Activated CD4-positive, alpha-beta T cell treated with anti-CD3 and anti-CD28 coated beads, Interleukin-2, amount 10 ng/mL, durations not matched to agents 7 days and 5 days (primary cell): ENCODE measurements around the gene VTCN1. TPM values are rescaled to one million over a fixed set of nuclear protein-coding genes. Genes with fewer than 3 reads are reported as not detected.

Experiments used
- CTCF ChIA-PET: fragments of 350-600 bp; sonication (Branson Sonifier 250); formaldehyde crosslinking; loops from one replicate; lab custom pipeline; 2021; ENCODE audit warnings: antibody characterized with exemption; lab: Charles Lee
- POLR2A ChIA-PET: fragments of 350-600 bp; sonication (Branson Sonifier 250); formaldehyde crosslinking; loops from one replicate; lab custom pipeline; 2021; ENCODE audit warnings: antibody characterized with exemption; lab: Charles Lee
- DNase-seq: peaks from one replicate; pipeline ENCODE4 v3.0.0-alpha.2; 2020
- H3K27ac Mint-ChIP-seq: one replicate; pipeline ENCODE4 v1.8.0; 2021; ENCODE audit warnings: mild to moderate bottlenecking, moderate library complexity, mixed read lengths
- H3K27me3 Mint-ChIP-seq: one replicate; pipeline ENCODE4 v1.8.0; 2021; ENCODE audit warnings: mixed read lengths
- H3K36me3 Mint-ChIP-seq: one replicate; pipeline ENCODE4 v1.8.0; 2021; ENCODE audit warnings: low read depth, mixed read lengths
- H3K4me1 Mint-ChIP-seq: one replicate; pipeline ENCODE4 v1.8.0; 2021; ENCODE audit warnings: mixed read lengths
- H3K4me3 Mint-ChIP-seq: one replicate; pipeline ENCODE4 v1.8.0; 2021; ENCODE audit warnings: mild to moderate bottlenecking, moderate library complexity, mixed read lengths
- H3K9me3 Mint-ChIP-seq: one replicate; pipeline ENCODE4 v1.8.0; 2021; ENCODE audit warnings: mixed read lengths
- total RNA-seq, 2 experiments: library from RNA; stranded (reverse); gene quantifications; one replicate each; pipeline ENCODE4 v1.2.3, GENCODE V29; 2021

VTCN1 gene
- total RNA-seq, 2 experiments from 2014 or later = not detected

- POLR2A ChIA-PET = no interaction called here
- no peak for DNase-seq
- H3K36me3 Mint-ChIP-seq = no peaks in the 10 kb centered on the region
These were observed 12.6 kb downstream of the VTCN1 start for GRCh38 chr1:117198097-117198496.

DNA sequence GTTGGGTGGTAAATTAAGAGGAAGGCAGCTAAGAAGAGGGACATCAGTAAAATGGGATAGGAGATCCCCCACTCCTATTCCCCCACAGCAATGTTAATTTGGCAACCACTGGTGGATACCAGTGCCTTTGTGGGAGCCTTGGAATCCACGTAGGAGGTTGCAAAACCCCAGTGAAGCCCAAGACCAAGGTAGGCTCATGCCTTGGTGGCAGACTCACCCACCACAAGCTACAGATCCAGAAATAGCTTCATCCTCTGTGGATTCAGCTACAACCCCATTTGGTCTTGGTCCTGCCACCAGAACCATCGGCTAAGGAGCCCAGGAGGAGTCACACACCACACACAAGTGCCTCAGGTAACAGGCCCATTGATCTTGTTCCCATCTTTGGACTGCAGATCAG is 21.0 kb downstream of the VTCN1 start:
- H3K27me3 Mint-ChIP-seq = peaks cover 24% of the 10 kb centered on the region
- no peaks in the 10 kb centered on the region for H3K36me3 Mint-ChIP-seq
- ChIA-PET POLR2A (no interaction called here), CTCF (no interaction called here)
- no peak for DNase-seq
- no peak overlapping the region for H3K4me3 Mint-ChIP-seq
- peaks cover 3% of the 10 kb centered on the region for H3K9me3 Mint-ChIP-seq
- H3K4me1 Mint-ChIP-seq = no peaks in the 10 kb centered on the region
- no peak overlapping the region for H3K27ac Mint-ChIP-seq

More at GRCh38 chr1:117198097-117198496, 12.6 kb downstream of the VTCN1 start:
- H3K4me1 Mint-ChIP-seq = no peaks in the 10 kb centered on the region
- peaks cover 23% of the 10 kb centered on the region for H3K27me3 Mint-ChIP-seq
- CTCF ChIA-PET = no interaction called here
- no peak overlapping the region for H3K4me3 Mint-ChIP-seq
- no peak overlapping the region for H3K27ac Mint-ChIP-seq
- H3K9me3 Mint-ChIP-seq = no peaks in the 10 kb centered on the region

DNA sequence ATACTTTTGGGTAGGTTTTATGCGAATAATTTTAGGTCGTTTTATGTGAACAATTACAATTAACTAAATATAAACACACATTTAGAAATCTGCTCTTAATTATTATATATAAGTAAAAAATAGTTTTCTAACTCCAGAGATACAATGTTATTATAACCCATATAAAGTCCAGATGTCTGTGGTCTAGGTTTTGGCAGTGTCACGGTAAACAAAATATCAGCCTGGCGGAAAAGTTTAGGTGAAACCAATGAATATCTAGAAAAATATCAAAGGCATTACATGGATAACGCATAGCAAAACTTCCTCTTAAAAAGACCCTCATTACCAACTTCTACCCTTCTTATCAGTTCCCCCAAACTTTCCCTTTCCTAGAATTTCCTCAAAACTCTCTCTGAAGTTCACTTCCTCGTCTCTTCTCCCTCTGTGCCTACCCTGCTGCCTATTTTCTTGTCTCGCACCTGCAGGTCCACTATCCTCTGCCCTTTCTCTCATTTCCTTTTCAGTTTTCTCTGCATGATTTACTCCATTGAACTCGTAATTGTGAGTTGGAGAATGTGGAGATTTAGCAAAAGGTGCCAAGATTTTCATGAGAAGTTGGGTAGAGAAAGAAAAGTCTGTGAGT is 21.8 kb downstream of the VTCN1 start:
- H3K36me3 Mint-ChIP-seq = no peaks in the 10 kb centered on the region
- no peaks in the 10 kb centered on the region for H3K4me1 Mint-ChIP-seq
- ChIA-PET CTCF (no interaction called here), POLR2A (no interaction called here)
- no peak overlapping the region for H3K4me3 Mint-ChIP-seq
- no peak overlapping the region for H3K27ac Mint-ChIP-seq
- no peak for DNase-seq
- H3K9me3 Mint-ChIP-seq = peaks cover 3% of the 10 kb centered on the region
- H3K27me3 Mint-ChIP-seq = peaks cover 18% of the 10 kb centered on the region

DNA sequence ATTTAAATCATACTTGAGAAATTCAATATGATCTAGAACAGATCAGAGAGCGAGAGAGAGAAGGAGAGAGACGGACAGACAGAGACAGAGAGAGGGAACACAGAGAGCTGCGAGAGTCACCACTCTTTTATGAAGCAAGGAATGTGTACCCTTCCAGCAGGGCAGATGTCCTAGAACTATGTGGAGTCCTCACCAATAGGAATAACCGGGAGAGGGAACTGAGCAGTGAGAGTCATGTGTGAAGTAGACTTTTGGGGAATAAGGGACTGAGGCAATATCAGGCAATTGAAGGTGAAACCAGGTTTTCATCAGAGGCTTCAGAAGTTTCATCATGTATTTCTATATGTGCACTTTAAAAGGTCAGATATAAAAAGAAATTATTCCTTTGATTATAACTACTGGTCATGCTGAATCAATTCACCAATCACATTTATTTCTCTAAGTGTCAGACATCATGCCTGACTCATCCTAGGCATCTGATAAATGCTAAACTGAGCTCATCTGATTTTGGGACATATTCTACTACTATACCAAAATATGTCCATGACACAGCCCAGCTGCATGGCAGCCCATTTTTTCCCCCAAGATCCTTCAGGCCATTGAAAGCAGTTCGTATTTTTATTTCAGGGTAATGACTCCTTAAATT is 22.4 kb downstream of the VTCN1 start:
- no peaks in the 10 kb centered on the region for H3K36me3 Mint-ChIP-seq
- ChIA-PET POLR2A (no interaction called here), CTCF (no interaction called here)
- H3K27me3 Mint-ChIP-seq = peaks cover 16% of the 10 kb centered on the region
- H3K4me1 Mint-ChIP-seq = no peaks in the 10 kb centered on the region
- no peak overlapping the region for H3K4me3 Mint-ChIP-seq
- H3K27ac Mint-ChIP-seq = no peak overlapping the region
- DNase-seq = no peak
- H3K9me3 Mint-ChIP-seq = peaks cover 3% of the 10 kb centered on the region

GRCh38 chr1:117183112-117183511 is 27.6 kb downstream of the VTCN1 start:
- no peak overlapping the region for H3K27ac Mint-ChIP-seq
- H3K4me1 Mint-ChIP-seq = no peaks in the 10 kb centered on the region
- peaks cover 3% of the 10 kb centered on the region for H3K27me3 Mint-ChIP-seq
- H3K36me3 Mint-ChIP-seq = no peaks in the 10 kb centered on the region
- ChIA-PET POLR2A (no interaction called here), CTCF (no interaction called here)
- no peaks in the 10 kb centered on the region for H3K9me3 Mint-ChIP-seq
- no peak for DNase-seq
- H3K4me3 Mint-ChIP-seq = no peak overlapping the region

- CTCF ChIA-PET = no interaction called here
These were observed 28.4 kb downstream of the VTCN1 start for GRCh38 chr1:117182319-117182718.

GRCh38 chr1:117181630-117182041 is 29.1 kb downstream of the VTCN1 start:
- POLR2A ChIA-PET = no interaction called here
- CTCF ChIA-PET = no interaction called here
- Mint-ChIP-seq H3K36me3 (no peaks in the 10 kb centered on the region), H3K27ac (no peak overlapping the region), H3K9me3 (no peaks in the 10 kb centered on the region), H3K4me3 (no peak overlapping the region), H3K4me1 (no peaks in the 10 kb centered on the region), H3K27me3 (no peaks in the 10 kb centered on the region)
- no peak for DNase-seq

More at GRCh38 chr1:117182319-117182718, 28.4 kb downstream of the VTCN1 start:
- no peak overlapping the region for H3K4me3 Mint-ChIP-seq
- H3K9me3 Mint-ChIP-seq = no peaks in the 10 kb centered on the region
- DNase-seq = no peak
- POLR2A ChIA-PET = no interaction called here
- no peaks in the 10 kb centered on the region for H3K36me3 Mint-ChIP-seq
- H3K4me1 Mint-ChIP-seq = no peaks in the 10 kb centered on the region
- no peak overlapping the region for H3K27ac Mint-ChIP-seq
- no peaks in the 10 kb centered on the region for H3K27me3 Mint-ChIP-seq

DNA sequence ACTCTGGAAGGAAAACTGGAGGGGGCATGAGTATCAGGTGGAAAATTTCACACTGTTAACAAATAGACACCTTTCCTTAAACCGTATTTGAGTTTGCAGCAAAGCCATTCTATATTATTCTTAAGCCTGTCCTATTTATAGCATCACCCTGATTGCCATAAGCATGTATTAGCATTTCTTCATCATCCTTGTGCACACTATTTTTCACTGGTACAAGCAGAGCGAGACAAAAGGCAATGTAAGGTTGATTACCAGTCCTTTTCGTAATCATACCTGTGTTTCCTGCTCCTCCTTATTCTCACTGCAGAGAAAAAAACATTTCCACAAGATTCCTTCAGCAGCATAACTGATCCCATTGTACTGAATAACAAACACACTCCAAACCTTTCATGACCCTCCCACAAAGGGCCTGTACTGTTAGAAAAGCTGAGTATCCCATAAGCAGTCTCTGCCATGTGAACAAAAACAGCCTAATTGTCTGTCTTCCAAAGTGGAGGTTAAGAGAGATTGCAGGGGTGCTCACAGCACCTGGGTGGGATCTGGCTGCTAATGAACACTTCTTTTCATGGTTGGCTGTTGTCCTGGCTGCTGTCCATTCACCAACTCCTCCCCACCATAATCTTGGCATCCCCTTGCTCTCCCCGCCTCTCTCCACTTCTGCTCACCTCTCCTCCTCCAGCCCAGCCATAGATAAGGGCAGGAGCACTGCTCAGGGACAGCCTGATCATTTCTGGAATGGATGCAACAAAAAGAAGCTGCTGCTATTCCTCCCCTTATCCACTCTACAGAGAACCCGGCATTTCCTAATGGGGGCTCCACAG is 30.4 kb downstream of the VTCN1 start:
- no peaks in the 10 kb centered on the region for H3K4me1 Mint-ChIP-seq
- H3K9me3 Mint-ChIP-seq = no peaks in the 10 kb centered on the region
- ChIA-PET CTCF (no interaction called here), POLR2A (no interaction called here)
- H3K4me3 Mint-ChIP-seq = no peak overlapping the region
- H3K27ac Mint-ChIP-seq = no peak overlapping the region
- no peak for DNase-seq
- H3K27me3 Mint-ChIP-seq = no peaks in the 10 kb centered on the region
- H3K36me3 Mint-ChIP-seq = no peaks in the 10 kb centered on the region

- Mint-ChIP-seq H3K4me3 (no peak overlapping the region), H3K27me3 (no peaks in the 10 kb centered on the region), H3K9me3 (no peaks in the 10 kb centered on the region), H3K27ac (no peak overlapping the region), H3K36me3 (no peaks in the 10 kb centered on the region), H3K4me1 (no peaks in the 10 kb centered on the region)
- CTCF ChIA-PET = no interaction called here
- POLR2A ChIA-PET = no interaction called here
- DNase-seq = no peak
These were observed 31.3 kb downstream of the VTCN1 start for GRCh38 chr1:117179471-117179870.

DNA sequence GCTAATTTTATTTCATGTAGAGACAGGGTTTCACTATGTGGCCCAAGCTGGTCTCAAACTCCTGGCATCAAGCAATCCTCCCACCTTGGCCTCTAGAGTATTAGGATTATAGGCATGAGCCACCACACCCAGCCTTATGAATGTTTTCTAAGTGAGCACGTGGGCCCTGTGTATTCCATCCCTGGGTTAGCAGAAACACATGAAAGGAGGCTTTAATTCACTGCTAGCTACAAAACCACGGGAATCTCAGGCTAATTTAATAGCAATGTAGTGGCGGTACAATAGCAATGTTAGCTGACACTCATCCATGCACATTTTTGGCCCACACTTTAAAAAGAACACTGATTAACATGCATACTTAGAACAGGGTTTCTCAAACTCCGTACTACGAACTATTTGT is 32.0 kb downstream of the VTCN1 start:
- ChIA-PET CTCF (no interaction called here), POLR2A (no interaction called here)
- H3K27me3 Mint-ChIP-seq = no peaks in the 10 kb centered on the region

DNA sequence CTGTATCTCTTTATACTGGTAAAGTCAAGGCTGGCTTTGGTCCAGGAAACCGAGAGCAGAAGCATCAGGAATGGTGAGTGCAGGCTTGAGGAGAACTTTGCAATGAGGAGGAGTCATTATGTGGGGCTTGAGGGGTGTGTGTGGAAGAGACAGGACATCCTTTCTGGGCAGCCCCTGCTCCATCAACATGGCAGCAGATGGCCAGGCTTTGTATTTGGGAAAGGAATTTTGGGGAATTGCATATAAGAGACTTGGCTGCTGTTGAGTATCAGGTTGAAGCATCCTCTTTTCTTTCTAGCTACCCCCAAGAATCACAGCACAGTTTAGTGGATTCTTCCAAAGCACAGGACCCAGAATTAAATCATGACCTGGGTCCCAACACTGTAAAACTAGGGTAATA is 33.4 kb downstream of the VTCN1 start:
- no peak for DNase-seq
- H3K27me3 Mint-ChIP-seq = no peaks in the 10 kb centered on the region
- no peak overlapping the region for H3K27ac Mint-ChIP-seq
- ChIA-PET POLR2A (no interaction called here), CTCF (no interaction called here)
- H3K4me1 Mint-ChIP-seq = no peaks in the 10 kb centered on the region
- no peaks in the 10 kb centered on the region for H3K36me3 Mint-ChIP-seq
- no peaks in the 10 kb centered on the region for H3K9me3 Mint-ChIP-seq
- H3K4me3 Mint-ChIP-seq = no peak overlapping the region

More for the DNA sequence above, 32.0 kb downstream of the VTCN1 start:
- Mint-ChIP-seq H3K4me1 (no peaks in the 10 kb centered on the region), H3K4me3 (no peak overlapping the region), H3K9me3 (no peaks in the 10 kb centered on the region), H3K36me3 (no peaks in the 10 kb centered on the region), H3K27ac (no peak overlapping the region)
- DNase-seq = no peak

DNA sequence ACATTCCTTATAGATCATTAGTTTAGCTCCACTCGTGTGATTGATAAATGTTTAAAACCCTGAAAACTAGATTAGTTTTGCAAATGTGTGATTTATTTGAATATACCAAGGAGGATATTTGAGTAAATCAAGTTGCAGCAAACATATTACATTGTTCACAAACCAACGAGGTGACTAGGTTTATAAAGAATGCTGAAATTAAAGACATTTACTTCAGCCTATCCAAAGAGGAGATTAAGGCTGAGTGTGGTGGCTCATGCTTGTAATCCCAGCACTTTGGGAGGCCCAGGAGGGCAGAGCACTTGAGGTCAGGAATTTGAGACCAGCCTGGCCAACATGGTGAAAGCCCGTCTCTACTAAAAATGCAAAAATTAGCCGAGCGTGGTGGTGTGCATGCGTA is 34.1 kb downstream of the VTCN1 start:
- Mint-ChIP-seq H3K9me3 (no peaks in the 10 kb centered on the region), H3K27me3 (no peaks in the 10 kb centered on the region), H3K36me3 (no peaks in the 10 kb centered on the region), H3K4me1 (no peaks in the 10 kb centered on the region), H3K4me3 (no peak overlapping the region), H3K27ac (no peak overlapping the region)
- no peak for DNase-seq
- CTCF ChIA-PET = no interaction called here
- POLR2A ChIA-PET = no interaction called here

DNA sequence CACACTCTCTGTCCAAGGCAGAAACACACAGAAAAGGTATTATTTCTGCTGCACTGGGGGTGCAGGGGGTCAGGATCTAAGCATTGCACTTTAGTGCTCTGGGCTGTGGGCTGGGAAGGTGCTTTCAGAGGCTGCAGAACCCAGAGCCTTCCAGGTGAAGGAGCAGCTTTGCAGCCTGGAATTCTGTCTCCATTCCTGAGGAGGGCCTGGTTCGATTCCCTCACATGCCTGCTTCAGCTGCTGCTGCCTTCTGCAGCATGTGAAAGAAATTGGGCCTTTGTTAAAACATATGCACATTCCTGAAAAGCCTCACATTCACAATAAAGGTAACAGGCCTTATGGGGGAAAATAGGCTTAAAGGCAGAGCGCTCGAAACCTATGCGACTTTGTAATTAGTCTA is 35.9 kb downstream of the VTCN1 start:
- no peak overlapping the region for H3K27ac Mint-ChIP-seq
- no peak overlapping the region for H3K4me3 Mint-ChIP-seq
- H3K4me1 Mint-ChIP-seq = no peaks in the 10 kb centered on the region

More for the DNA sequence above, 35.9 kb downstream of the VTCN1 start:
- H3K9me3 Mint-ChIP-seq = no peaks in the 10 kb centered on the region
- CTCF ChIA-PET = interaction anchor here (0.7 kb wide), 1 partner anchor 188 kb away, joined by 5 read pairs; no protein-coding TSS in a partner anchor
- DNase-seq = no peak
- no peaks in the 10 kb centered on the region for H3K36me3 Mint-ChIP-seq
- POLR2A ChIA-PET = no interaction called here
- H3K27me3 Mint-ChIP-seq = peaks cover 2% of the 10 kb centered on the region
